ENCODE measurements around the gene P2RX4.

- TF ChIP-seq ZNF274 (IDR thresholded peaks at IDR 0.05; ENCODE audit: low read depth, low read length) (no peak), SUZ12 (IDR thresholded peaks at IDR 0.05; ENCODE audit: extremely low read depth, insufficient read depth, insufficient read length) (no peak), YY1 (IDR thresholded peaks at IDR 0.05; ENCODE audit: insufficient read depth, insufficient read length) (no peak)
These were observed 7.1 kb downstream of the P2RX4 start for GRCh38 chr12:121217063-121217462.
